Inferior parietal cortex (tissue), 1 donor: ENCODE measurements around the gene ZBTB20.

Source experiments
- DNase-seq: peaks from one replicate; pipeline ENCODE4 v3.0.0-alpha.2; 2016; ENCODE audit errors: extremely low spot score

Gene ZBTB20

GRCh38 chr3:114484919-114485318 is 662.2 kb downstream of the ZBTB20 start:
- no peak for DNase-seq

GRCh38 chr3:114481113-114481512 is 666.0 kb downstream of the ZBTB20 start:
- DNase-seq: no peak

DNA sequence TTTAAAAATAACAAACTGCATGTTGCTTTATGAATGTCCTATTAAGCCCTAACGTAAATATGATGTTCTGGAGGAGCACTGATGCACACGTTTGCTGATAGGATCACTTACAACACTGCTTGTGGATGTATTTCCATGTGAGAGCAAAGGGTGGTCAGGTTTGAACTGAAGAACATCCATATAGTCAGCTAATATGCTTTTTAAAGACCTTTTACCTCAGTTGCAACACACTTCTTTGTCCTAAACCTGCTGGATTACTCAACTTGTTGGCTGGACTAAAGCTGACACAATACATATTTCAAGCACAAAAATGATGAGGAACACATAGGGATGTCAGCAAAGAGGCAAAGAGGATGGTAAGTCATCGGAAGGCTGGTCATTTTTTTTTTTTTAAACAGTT is 666.6 kb downstream of the ZBTB20 start:
- DNase-seq: no peak

DNA sequence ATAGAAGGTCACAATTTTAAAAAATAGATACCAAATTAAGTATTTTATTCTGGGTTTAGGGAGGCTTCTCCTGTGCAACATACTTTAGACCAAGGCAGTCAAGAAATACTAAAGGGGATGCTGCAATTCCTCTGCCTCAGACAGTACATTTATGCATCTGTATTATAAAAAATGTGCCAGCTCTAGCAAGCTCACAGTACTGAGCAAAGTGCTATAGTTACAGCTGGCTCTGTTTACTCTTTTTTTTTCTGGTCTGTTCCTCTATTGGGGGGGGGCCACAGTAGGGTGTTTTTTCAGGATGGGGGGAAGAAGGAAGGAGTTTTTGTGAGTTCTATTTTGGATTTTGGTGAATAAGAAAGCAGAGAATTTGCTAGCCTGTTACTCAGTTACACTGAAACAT is 668.3 kb downstream of the ZBTB20 start:
- no peak for DNase-seq

GRCh38 chr3:114476511-114476910 is 670.6 kb downstream of the ZBTB20 start:
- DNase-seq: no peak

- no peak for DNase-seq
Measured at GRCh38 chr3:114471478-114471877, 675.6 kb downstream of the ZBTB20 start.

DNA sequence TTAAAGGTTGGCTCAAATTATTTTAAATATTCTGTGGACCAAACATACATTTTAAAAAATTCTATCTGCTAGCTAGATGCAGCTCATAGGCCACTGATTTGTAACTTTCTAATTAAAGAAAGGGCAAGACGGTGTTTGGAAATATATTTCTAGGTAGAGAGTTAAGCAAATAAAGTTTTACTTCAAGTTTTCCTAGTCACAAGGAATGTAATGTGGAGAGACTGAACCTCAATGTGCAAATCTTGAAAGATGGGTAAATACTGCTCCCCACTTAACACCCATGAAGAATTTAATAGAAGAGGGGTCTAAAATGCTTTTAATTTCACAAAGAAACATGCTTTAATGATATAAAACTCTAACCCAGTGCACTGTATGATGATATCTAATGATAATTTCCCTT is 678.0 kb downstream of the ZBTB20 start:
- no peak for DNase-seq

DNA sequence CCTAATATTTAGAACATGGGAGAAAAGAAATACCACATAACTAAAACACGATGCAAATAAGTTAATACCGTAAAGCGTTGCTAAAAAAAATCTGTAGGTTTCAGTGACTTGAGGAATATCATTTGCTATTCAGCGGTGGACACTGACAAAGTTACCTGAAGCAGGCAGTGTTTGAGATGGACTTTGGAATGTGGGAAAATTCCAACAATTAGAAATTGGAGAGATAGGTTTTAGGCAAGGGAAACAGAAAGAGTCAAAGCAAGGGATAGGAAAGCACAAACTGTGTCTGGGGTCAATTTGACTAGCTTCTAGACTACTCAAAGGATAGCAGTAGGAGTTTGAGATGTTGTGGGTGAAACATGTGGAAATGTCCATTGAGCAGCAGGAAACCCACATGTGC is 680.3 kb downstream of the ZBTB20 start:
- DNase-seq: no peak

- DNase-seq: no peak
Measured at GRCh38 chr3:114466251-114466650, 680.8 kb downstream of the ZBTB20 start.

DNA sequence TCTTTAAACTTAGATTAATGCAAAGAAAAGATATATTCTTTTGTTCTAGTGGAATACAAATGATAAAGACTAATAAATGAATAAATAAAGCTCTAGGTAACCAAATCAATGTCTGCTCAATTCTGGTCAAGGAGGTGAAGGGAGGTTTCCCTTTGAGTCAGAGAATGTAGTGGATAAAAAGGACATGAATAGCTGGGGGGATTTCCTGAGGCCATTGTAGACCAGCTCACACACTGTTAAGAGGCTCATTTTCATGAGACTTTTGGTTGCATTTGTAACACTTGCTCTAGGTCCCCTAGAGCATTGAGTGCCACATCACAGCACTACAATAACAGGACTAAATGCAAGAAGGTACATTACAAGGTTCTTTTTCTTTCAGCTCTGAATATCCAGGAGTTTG is 682.5 kb downstream of the ZBTB20 start:
- DNase-seq: no peak

- no peak for DNase-seq
Measured at GRCh38 chr3:114462750-114463149, 684.3 kb downstream of the ZBTB20 start.

- DNase-seq: no peak
Measured at GRCh38 chr3:114460459-114460858, 686.6 kb downstream of the ZBTB20 start.

DNA sequence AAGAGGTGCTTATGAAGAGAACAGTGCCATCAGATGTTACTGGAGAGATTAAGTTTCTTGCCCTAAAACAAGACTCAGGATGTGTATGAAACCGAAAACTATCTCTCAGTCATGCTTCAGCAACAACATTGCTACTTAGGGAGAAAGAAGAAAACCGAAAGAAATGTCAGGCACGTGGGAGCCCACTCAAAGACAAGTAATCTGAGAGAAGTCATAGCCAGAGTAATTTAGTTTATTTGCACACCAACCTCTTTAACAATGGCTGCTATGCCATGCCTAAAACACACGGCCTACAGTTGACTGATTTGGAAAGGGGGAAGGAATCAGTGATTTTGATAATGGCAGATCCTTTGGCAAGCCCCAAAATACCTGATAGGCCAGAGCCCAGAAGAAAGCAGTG is 690.3 kb downstream of the ZBTB20 start:
- DNase-seq: no peak

- DNase-seq: no peak
Measured at GRCh38 chr3:114455432-114455831, 691.7 kb downstream of the ZBTB20 start.

DNA sequence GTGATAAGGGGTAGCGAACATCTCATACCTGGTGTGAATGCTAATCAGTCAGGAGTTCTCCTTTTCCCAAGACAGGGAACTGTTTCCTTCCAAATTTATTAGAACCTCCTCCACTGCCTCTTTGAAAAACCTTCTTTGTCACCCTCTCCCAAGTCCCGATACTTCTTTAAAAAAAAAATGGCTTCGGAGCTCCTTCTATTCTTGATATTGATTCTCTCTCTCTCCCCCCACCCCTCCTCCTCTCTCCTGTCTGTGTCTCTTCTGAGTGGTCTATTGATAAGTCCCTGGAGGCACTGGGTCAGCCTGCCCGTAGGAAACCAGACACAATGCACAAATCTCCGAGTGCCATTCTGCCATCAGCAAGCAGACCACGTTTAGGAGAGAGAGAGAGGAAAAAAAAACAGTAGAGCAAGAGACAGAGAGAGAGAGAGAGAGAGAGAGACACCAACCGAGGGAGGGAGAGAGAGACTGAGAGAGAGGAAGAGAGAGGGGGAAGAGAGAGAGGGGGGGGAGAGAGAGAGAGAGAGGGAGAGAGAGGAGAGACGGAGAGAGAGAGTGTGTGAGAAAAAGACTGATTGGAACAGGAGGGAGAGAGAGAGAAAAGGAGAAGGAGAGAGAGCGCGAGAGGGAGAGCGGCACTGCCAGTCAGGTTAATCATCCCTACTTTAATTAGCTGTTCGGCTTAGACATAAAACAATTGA is 692.4 kb downstream of the ZBTB20 start:
- peak; percentile 53 for DNase-seq

DNA sequence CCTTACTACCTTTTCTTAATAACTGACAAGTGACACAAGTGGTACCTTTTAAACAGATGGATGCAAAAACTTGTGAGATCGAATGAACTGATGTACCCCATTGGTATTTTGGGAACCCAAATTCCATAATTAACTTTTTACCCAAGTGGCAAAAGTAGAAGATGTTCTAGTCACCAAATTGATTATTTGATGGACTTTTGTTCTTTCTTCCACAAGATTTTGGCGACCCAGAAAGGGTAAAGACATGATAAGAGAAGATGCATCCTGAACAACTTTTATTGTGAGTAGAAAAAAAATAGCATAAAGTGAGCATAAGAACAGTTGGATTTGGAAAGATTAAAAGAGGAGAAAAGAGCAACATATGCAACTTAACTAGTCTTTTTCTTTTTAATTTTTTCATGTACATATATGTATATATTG is 693.7 kb downstream of the ZBTB20 start:
- DNase-seq: peak; percentile 56

GRCh38 chr3:114452937-114453336 is 694.2 kb downstream of the ZBTB20 start:
- no peak for DNase-seq

GRCh38 chr3:114452256-114452655 is 694.8 kb downstream of the ZBTB20 start:
- peak; percentile 65 for DNase-seq

GRCh38 chr3:114451561-114452018 is 695.5 kb downstream of the ZBTB20 start:
- DNase-seq: peak; percentile 78

GRCh38 chr3:114451051-114451451 is 696.0 kb downstream of the ZBTB20 start:
- DNase-seq: peak; percentile 54

- DNase-seq: peak; percentile 58
Measured at GRCh38 chr3:114450008-114450596, 697.0 kb downstream of the ZBTB20 start.

DNA sequence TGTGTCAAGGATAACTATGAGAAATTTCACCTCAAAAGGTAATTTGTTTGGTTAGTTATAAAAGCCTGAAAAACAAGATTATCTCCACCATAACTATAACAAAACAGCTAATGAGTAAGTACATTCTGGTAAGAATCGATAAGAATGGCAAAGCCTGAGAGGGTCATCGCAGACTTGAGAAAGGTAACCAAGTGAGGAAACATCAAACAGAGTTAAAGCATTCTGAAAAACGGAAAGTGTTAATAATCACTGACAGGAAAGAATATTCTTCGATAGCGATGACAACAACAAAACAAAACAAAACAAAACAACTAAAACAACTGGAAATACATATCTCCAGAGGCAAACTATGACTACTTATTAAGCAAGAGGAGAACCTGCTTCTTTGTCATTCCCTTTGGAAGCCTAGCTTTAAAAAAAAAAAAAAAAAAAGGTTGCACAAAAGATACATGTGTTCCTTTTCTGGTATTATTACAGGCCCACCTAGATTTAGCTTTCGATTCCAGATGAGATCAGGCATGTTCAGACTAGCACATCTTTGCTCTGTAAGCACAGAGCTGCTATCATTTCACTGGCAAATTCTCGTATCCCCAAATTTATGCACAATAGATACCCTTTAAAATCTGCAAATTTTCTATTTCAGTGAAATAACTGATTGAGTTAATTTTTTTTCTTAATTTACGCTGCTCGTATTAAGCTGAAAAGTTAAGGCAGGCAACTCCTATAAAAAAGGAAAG is 697.6 kb downstream of the ZBTB20 start:
- DNase-seq: peak; percentile 49

DNA sequence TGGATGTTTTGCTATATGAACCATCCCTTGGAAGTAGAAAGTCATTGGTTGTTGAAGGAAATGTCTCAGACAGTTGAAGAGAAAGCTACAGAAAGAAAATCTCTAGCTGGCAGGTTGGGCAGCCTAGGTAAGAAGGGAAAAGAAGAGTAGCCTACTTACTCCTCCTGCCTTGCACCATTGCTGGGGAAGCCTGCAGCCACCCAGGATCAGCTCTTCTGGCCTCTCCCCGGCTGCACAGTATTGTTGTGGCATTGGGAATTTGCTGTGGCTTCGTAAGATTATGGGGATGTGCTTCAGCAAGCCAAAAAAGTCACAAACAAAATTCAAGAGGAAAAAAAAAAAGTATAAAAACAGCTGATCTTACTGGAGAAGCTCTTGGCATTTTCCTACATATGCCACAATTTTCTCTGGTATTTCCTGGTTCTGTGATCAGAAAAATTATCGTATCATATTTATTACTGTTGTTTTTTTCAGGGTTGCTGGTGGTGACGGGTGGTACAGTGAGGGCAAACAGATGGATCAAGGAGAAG is 699.1 kb downstream of the ZBTB20 start:
- DNase-seq: no peak
